Stimulated activated CD4-positive, alpha-beta T cell treated with anti-CD3 and anti-CD28 coated beads, Interleukin-12 subunit alpha, Interleukin-12 subunit beta, amount 100 ng/mL, for 48 hours (primary cell): ENCODE data around the gene KCTD5.
"Not testable (repeated sequence)": the region's sequence is repeated elsewhere in the genome, so short reads cannot be mapped to it uniquely, and the experiment has no call there.

ENCODE experiments used
- DNase-seq, 3 donors: peaks; one replicate each; pipeline ENCODE4 v3.0.0-alpha.2; 2020; ENCODE audit warnings: low read depth in 2 of 3, low spot score in 1 of 3

The KCTD5 gene

DNA sequence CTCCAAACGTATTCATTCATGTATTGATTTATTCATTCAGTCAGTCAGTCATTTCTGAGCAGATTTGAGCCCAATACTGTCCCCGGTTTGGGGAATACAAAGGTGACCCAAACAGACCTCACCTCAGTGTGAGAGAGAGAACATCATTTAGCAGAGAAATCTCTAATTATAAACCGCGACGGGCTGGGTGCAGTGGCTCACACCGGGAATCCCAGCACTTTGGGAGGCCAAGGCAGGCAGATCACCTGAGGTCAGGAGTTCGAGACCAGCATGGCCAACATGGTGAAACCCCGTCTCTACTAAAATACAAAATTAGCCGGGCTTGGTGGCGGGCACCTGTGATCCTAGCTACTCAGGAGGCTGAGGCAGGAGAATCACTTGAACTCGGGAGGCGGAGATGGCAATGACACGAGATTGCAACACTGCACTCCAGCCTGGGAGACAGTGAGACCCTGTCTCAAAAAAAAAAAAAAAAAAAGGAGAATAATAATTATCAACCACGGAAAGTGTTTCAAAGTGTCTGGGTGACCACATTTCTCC, 39.4 kb downstream of the KCTD5 start:
- DNase-seq, result not testable (repeated sequence)

DNA sequence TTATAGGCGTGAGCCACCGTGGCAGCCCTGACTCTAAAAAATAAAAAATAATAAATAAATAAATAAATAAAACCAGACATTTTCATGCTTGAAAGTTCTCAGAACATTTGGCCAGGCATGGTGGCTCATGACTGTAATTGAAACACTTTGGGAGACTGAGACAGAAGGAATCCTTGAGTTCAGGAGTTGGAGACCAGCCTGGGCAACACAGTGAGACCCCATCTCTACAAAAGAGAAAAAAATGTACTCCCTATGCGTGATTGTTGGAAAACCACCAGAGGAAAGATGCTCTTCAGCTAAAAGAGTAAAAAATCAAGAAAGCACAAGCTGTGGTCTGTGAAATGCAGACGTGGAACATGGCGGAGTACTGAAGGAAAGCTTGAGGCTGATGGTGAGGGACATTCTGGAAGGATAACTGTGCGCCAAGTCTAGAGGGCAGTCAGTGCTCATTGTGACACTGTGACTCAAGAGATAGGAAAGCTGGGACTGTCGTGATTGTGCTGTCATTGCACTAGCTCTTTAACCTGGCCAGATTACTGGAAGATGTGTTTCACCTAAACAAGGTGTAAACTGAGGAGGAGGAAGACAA, 41.9 kb downstream of the KCTD5 start:
- no peak for DNase-seq

DNA sequence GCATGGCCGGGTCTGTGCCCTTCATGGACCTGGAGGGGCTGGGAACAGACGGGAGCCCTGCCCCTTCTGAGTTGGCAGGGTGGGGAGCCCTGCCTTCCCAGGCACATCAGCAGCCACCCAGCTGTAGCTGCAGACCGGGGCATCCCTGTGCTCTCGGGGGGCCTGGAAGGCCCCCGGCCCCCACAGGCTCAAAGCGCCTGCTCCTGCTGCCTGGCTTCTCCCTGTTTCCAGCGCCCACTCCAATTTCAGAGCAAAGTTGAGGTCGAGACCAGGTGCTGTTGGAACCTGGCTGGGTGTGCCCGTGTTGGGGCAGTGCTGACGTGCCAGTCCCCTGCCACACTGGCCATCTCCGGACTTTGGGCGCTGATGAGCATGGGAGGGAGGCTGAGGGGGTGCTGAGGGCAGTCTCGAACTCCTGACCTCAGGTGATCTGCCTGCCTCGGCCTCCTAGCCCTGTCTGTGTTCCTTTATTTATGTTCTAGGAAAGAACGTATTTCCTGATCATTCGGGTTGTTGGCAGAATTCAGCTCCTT, 42.6 kb downstream of the KCTD5 start:
- DNase-seq, result no peak

DNA sequence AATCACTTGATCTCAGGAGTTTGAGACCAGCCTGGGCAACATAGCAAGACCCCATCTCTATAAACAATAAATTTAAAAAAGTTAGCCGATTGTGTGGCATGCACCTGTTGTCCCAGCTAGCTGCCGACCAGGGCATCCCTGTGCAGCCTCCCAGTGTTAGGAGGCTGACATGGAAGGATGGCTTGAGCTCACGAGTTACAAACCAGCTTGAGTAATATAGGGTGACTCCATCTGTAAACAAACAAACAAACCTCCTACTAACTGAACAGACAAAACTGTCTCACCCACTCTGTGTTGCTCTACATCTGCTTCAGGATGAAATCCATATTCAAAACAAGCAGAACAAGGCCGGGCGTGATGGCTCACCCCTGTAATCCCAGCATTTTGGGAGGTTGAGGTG, 44.6 kb downstream of the KCTD5 start:
- no peak for DNase-seq

DNA sequence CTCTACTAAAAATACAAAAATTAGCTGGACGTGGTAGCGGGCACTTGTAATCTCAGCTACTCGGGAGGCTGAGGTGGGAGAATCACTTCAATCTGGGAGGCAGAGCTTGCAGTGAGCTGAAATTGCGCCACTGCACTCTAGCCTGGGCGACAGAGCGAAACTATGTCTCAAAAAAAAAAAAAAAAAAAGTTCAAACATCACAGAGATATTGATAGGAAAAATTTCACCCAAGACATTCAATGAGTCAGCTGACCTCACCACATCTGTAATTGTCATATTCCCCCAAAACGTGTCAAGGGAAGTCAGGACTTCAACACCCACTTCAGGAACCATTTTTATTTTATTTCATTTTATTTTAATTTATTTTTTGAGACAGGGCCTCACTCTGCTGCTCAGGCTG, 45.7 kb downstream of the KCTD5 start:
- no peak for DNase-seq

DNA sequence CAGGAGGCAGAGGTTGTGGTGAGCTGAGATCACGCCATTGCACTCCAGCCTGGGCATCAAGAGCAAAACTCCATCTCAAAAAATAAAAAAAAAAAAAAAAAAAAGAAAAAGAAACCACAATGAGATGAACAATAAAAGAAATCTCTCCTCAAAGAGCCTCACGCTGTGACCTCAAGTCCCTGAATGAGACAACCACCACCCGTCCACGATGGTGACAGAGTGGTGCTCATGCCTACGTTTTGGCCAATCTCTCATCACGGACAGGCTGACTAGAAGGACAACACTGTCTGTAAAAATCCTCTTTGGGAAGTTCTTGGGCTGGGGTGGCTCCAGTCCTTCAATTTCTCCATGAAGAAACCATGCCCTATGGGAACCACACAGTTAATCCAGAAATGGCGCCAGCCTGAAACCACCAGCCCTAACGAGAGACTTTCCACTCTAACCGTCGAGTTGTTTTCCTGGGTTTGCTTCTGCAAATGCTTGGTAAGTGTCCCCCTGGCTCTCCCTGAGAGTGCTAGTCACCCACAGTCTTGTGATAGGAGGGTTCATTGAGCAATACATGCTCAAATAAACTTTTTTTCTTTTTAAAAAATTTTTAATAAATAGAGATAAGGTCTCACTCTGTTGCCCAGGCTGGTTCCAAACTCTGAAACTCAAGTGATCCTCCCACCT, 52.7 kb downstream of the KCTD5 start:
- DNase-seq, result no peak

DNA sequence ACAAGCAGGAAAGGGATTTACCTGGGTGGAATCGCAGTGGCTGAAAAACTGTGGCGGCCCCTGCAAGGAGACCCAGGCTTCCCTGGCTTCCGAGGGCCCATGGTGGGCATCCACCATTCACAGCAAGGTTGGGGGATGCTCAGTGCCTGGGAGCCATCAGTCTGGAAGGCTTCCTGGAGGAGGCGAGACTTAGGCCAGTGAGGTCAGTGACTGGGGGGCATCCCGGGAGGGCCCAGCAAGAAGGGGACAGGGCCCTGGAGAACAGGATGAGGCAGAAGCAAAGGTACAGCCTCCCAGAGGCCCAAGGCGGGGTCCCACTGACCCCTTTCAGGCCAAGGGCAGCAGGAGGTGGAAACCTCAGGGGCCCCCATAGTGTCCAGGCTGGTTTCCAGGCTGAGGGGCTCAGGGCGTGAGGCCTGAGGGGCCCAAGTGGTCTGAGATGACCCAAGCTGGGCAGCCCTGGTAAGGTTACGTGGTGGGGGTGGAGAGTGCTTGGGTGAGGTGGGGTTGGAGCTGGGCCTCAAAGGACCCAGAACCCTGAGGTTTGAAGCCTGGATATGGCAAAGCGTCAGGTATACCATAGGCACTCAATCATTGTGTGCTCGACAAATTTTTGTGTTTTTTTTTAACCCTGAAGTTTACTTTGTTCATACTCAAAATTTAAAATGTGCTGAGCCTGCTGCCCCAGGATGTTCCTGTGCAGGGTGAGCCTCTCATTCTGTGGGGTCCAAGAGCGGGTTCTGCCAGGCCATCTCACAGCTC, 54.3 kb downstream of the KCTD5 start:
- no peak for DNase-seq

DNA sequence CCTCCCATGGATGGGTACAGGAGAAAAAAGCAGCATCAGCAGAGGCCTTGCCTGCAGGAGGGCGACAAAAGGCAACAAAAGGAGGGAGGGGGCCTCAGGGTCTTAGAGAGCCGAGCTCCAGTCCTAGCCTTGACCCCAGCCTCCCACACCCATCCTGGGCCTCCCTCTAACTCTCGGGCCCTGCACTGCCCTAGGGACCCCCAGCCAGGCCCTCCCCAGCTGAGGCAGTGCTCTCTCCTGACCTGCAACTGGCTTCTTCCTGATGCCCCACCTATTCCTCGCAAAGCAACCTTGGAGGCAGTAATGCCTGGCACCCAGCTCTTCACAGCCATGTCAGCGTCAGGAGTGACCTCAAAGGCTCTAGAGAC, 54.9 kb downstream of the KCTD5 start:
- DNase-seq, result no peak

DNA sequence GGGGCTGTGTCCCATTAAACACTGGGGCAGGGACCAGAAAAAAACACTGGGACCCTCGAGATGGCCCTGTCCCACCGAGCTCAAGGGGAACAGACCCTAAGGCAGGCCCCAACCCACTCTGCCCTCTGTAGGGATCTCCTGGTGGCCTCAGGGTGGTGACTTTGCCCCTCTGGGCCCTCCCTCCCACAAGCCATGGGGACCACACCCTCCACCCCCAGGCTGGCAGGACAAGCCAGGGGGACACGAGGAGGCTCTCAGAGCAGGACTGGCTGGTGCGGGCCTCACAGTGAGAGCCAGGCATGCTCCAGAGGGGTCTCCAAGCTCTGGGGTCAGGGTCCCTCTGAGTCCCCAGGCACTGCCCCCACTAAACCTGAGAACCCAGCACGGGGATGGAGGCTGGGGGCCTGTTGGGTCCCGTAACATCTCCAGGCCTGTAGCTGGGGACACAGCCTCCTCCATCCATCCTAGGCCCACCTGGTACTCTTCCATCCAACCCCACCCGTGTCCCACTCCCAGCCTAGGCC, 55.6 kb downstream of the KCTD5 start:
- no peak for DNase-seq

DNA sequence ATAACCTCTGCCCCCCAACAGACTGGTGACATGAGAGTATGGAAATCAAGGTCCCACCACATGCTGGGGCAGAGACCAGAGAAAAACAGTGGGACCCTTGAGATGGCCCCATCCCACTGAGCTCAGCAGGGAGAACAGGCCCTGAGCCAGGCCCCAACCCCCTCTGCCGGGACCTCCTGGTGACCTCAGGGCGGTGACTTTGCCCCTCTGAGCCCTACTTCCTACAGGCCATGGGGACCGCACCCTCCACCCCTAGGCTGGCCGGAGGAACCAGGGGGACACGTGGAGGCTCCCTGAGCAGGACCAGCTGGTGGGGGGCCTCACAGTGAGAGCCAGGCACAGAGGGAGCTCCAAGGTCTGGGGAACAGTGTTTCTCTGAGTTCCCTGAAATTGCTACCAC, 56.3 kb downstream of the KCTD5 start:
- DNase-seq, result no peak

DNA sequence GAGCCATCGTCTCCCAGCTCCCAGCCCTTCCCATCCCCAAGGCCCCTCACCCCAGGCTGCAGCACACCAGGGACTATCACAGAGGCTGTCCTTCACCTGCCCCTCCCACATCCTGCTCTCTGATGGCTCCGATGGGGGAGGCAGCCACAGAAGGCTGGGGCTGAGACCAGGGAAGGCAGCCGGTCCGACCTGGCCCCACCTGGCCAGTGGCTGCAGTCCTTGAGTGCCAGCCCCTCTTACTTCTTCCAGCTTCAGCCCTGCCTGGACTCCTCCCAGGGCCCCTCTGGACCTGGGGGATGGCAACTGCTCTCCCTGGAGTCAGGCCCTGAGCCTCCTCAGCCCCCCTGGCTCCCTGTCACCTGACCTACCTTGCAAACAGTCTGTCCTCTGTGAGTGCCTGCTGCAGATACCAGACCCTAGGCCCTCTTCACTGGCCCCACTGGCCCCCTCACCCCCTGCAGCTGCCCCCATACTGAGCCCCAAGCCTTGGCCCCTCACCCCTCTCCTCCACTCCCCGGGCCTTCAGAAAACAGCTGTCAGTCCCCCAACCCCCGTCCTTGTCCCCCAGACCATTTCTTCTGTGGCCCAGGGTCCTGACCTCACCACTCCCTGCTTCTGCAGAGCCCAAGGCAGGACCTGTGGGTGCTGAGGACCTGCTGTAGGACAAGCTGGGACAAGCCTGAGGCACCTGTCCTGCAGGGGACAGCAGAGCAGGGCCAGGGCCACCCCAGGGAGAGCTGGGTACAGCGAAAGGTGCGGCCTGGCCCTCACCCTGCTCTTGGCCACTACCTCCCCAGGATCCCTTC, 57.5 kb downstream of the KCTD5 start:
- no peak for DNase-seq

DNA sequence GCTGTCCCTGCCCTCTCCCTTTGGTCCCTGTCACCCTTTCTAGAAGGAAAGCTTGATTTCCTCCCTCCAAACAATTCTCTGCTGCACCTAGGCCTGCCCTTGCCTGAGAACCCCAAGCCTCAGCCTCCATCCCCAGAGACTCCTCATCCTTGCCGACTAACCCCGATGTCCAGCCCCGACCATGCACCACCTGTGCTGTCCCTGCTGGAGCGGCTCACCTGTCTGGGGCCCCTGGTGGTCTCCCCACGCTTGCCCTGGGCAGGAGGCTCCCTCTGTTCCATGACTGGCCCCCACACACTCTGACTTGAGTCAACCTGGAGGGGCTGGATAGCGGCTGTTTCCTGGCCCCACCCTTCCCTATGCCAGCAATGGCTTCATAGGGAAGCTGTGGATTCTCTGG, 58.2 kb downstream of the KCTD5 start:
- no peak for DNase-seq

DNA sequence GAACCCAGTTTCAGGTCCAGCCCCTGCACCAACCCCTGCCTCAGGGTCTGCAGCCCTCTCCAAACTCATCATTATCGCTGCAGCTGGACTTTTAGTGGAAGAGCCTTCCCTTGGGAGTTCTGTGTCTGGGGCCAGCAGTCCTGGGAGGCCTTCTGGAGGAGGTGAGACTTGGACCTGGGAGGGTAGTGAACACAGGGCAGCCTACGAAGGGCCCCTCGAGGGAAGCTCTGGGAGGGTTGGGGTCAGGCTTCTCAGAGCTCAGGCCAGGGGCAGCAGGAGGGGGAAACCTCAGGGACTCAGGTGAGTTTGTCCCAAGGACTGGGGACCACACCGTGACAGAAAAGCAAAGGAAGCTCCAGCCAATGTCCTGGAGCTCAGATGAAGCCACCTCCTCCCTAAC, 58.8 kb downstream of the KCTD5 start:
- DNase-seq, result no peak

DNA sequence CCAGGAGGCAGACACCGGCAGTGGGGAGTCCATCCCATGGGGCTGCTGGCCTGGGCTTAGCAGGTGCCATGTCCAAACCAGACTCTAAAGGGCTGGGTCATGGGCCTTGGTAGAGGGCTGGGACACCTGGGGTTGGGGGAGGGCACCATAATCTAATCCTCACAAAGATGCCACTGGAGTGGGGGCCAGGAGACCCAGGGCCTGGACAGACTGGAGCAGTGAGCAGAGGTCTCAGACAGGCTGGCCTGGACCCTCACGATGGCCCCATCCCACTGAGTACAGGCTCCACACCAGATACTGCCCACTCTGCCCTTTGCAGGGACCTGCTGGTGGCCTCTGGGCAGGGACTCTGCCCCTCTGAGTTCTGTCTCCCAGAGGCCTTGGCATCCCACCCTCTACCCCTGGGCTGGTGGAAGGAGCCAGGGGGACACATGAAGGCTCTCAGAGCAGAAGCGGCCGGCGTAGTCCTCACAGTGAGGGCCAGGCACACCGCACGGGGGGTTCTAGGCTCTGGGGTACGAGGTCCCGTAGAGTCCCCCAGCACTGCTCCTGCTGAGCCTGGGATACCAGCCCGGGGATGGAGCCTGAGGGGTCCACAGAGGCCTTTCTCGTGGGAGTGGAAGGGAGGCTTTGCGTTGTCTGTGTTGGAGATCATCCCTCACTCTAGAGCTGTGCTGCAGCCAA, 60.1 kb downstream of the KCTD5 start:
- no peak for DNase-seq

DNA sequence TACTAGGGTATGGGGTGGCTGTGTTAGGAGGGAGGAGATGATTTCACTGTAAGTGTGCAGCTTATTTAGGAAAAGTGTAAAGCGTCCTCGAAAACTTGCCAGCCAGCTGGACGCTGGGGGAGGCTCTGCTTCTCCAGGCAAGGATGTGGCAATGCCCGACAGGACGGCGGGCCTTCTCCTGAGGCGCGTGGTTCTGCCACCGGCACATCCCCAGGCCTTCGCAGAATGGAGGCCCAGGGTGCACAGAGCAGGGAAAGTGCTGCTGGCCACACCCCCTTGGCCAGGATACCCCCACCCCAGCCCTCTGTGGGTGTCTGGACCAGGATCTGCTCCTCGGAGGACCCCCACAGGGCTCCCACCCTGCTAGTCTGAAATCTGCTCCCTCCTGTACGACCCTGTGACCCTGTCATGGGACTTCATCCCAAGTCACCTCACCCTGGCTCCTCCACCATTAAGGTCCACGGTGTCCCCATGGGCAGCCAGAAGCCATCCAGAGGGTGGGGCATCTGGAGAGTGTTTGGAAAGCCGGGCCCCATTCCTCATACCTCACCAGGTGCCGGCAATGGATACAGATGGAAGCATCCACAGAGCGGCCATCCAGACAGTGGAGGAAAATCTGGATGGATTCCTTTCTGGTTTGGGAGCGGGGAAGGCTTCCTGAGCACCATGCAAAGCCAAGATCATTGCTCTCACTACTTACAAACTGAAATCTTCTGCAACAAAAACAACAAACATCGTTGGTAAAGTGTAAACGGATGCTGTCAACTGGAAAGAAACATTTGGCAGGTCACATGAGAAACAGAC, 60.9 kb downstream of the KCTD5 start:
- no peak for DNase-seq

DNA sequence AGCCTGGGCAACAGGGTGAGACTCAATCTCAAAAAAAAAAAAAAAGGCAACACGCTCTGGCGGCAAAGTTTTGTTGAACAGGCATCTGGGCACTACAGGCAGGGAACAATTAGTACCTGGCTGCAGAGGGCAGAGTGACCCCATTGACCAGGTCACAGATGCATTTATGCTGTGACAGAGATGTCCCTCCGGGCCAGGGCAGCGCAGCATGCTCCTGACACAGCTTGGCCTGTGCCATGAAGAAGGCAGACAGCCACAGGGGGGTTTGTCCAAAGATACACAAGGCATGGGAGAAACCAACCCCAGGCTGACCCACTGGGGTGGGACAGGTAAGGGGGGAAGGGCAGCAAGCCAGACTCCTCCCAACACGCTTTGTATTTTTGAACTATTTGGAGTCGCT, 62.4 kb downstream of the KCTD5 start:
- DNase-seq, result no peak

DNA sequence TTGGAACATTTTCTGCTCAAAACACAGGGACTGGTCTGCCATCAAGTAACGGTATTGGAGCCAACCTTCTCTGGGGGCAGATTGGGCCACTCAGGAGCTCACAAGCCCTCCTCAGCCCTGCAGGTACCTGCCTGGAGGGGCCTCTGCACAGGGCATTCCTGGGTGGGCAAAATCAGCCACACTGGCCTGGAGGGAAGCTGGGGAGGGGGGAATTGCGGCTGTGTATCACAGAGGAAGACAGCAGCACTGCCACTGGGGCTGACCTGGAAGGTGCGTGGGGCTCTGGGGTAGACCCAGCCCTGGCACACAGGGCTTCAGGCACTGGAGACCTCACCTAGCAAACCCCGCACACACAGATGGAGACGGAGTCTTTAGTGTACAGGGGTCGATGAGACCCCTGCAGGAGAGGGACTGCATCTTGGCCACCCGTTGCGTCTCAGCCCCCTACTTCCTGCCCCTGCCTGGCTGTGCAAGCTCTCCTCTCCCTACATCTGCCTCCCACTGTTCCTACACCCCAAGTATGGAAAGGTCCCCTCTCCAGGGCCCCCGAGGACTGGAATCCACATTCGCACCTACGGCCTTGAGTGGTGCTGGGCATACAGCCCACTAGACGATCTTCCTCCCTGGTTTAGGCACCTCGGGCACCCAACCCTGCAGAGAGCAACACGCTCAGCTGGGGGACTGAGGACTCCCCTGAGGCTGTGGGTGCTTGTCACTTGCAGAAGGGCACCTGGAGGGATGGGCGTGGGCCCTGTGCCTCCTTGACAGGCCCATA, 63.0 kb downstream of the KCTD5 start:
- no peak for DNase-seq

DNA sequence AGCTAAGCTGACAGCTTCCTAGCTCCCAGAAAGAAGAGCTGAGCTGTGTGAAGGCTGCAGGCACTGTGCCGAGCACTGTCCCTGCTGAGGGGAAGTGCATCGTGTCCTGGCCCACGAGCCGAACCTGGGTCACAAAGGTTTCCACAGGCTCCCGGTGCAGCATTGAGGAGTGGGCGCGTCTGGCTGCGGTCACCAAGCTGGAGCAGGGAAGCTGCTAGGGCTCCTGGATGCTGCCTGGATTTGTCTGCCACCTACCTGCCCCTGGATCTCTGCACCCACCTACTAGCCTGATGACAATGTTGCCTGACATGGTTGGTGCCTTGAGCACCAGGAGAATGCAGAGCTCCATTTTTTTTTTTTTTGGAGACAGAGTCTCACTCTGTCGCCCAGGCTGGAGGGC, 63.6 kb downstream of the KCTD5 start:
- no peak for DNase-seq
